Fibroblast of lung (primary cell): ENCODE results near the gene VSIG10L.

Experiments
- EZH2 ChIP-seq: IDR thresholded peaks from 2 replicates; pipeline ENCODE4 v1.5.1; 2012; ENCODE audit warnings: low read length, control low read depth, mild to moderate bottlenecking; ENCODE audit errors: missing control alignments
- TF ChIP-seq, protein P1 (sequence below), 2 donors: IDR thresholded peaks in 1 of 2; conservative IDR thresholded peaks in 1 of 2; 1 replicate in 1 of 2; 2 replicates in 1 of 2; pipeline ENCODE4 v1.5.1; 2011 to 2012; ENCODE audit warnings: low read length in 2 of 2, control low read depth in 1 of 2, inconsistent platforms in 1 of 2, low read depth in 1 of 2, mild to moderate bottlenecking in 1 of 2

DNA sequence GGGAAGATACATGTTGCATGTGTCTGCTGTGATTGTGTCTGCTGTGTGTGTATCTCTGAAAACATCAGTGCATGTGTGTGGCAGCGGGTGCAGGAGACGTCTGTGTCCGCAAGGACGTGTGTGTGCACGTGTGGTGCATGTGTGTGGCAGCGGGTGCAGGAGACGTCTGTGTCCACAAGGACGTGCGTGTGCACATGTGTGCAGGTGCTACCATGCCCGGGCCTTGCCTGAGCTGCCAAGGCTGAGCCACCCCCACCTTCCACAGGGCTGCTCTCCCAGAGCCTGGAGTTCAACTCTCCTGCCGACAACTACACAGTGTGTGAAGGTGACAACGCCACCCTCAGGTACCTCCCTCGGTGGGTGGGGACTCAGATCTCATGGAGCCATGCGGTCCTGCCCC, 20.1 kb downstream of the VSIG10L start:
- TF ChIP-seq, protein P1, sequence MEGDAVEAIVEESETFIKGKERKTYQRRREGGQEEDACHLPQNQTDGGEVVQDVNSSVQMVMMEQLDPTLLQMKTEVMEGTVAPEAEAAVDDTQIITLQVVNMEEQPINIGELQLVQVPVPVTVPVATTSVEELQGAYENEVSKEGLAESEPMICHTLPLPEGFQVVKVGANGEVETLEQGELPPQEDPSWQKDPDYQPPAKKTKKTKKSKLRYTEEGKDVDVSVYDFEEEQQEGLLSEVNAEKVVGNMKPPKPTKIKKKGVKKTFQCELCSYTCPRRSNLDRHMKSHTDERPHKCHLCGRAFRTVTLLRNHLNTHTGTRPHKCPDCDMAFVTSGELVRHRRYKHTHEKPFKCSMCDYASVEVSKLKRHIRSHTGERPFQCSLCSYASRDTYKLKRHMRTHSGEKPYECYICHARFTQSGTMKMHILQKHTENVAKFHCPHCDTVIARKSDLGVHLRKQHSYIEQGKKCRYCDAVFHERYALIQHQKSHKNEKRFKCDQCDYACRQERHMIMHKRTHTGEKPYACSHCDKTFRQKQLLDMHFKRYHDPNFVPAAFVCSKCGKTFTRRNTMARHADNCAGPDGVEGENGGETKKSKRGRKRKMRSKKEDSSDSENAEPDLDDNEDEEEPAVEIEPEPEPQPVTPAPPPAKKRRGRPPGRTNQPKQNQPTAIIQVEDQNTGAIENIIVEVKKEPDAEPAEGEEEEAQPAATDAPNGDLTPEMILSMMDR (conservative IDR thresholded peaks at IDR 0.05 in 1 of 2, IDR thresholded peaks at IDR 0.05 in 1 of 2; ENCODE audit: low read depth in 1 of 2, low read length in 2 of 2): no peak
- no peak for TF ChIP-seq EZH2
